ENCODE measurements around the gene DCXR.

The DCXR gene

DNA sequence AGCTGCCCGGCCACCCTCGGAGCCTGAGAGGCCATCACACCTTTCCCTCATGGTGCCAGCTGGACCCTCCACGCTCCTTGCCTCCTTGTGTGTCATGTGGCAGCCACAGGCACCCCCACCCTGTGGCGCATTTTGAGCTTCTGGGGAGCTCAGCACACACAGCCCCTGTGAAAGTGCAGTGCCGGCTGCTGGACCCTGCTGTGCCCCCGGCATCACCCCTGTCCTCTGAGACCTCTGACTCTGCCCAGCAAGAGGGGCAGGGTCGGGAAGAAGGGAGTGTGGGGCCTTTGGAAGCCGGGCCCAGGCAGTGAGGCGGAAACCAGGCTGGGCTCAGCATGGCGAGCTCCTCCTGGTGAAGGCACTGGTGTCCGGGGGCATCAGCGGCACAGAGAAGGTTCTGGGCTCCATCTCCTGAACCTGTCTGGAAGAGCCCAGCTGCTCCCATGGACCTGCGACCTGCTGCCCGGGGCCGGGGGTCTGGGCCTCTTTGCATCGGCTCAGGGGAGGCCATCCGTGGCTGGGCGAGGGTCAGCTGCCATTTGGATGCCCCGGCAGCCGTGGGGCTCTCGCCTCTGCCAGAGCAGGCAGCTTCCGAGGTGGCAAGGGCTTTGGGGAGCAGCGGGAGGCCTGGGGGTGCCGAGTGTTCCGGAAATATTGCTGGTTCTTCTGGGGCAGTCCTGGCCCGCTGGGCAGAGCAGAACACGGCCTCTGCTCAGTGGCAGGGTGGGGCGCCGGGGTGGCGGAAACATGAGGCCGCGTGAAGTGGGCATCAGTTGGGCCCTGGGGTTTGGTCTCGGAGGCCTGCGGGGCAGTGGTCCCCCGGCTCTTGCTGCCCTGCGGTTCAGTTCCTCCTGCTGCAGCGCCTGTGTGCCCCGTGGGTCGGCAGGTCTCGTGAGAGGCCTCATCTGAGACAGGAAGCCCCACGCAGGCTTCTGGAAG, 32.7 kb downstream of the DCXR start:
- no peak for DNase-seq (ENCODE audit: low read depth)
- TF ChIP-seq MYC (IDR thresholded peaks at IDR 0.05; ENCODE audit: low read depth, low read length) (no peak), POLR2A (IDR thresholded peaks at IDR 0.05; ENCODE audit: extremely low read depth, insufficient read length) (no peak)
- TF ChIP-seq, protein P1, sequence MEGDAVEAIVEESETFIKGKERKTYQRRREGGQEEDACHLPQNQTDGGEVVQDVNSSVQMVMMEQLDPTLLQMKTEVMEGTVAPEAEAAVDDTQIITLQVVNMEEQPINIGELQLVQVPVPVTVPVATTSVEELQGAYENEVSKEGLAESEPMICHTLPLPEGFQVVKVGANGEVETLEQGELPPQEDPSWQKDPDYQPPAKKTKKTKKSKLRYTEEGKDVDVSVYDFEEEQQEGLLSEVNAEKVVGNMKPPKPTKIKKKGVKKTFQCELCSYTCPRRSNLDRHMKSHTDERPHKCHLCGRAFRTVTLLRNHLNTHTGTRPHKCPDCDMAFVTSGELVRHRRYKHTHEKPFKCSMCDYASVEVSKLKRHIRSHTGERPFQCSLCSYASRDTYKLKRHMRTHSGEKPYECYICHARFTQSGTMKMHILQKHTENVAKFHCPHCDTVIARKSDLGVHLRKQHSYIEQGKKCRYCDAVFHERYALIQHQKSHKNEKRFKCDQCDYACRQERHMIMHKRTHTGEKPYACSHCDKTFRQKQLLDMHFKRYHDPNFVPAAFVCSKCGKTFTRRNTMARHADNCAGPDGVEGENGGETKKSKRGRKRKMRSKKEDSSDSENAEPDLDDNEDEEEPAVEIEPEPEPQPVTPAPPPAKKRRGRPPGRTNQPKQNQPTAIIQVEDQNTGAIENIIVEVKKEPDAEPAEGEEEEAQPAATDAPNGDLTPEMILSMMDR (IDR thresholded peaks at IDR 0.05; ENCODE audit: low read depth, low read length): no peak
- TF ChIP-seq, protein P2, sequence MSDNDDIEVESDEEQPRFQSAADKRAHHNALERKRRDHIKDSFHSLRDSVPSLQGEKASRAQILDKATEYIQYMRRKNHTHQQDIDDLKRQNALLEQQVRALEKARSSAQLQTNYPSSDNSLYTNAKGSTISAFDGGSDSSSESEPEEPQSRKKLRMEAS (IDR thresholded peaks at IDR 0.05; ENCODE audit: low read depth, low read length): no peak
- H3K4me3 ChIP-seq (ENCODE audit: low read depth, low read length): no peak overlapping the region

- TF ChIP-seq MYC (IDR thresholded peaks at IDR 0.05; ENCODE audit: low read depth, low read length) (no peak), POLR2A (IDR thresholded peaks at IDR 0.05; ENCODE audit: extremely low read depth, insufficient read length) (no peak)
- TF ChIP-seq, protein P2 (IDR thresholded peaks at IDR 0.05; ENCODE audit: low read depth, low read length): no peak
- TF ChIP-seq, protein P1 (IDR thresholded peaks at IDR 0.05; ENCODE audit: low read depth, low read length): no peak
- H3K4me3 ChIP-seq (ENCODE audit: low read depth, low read length): no peak overlapping the region
- DNase-seq (ENCODE audit: low read depth): no peak
Measured at GRCh38 chr17:82003411-82004381, 33.8 kb downstream of the DCXR start.

GRCh38 chr17:82001571-82002056, 35.9 kb downstream of the DCXR start:
- no peak overlapping the region for H3K4me3 ChIP-seq (ENCODE audit: low read depth, low read length)

GRCh38 chr17:82000803-82001570, 36.5 kb downstream of the DCXR start:
- DNase-seq (ENCODE audit: low read depth): no peak
- TF ChIP-seq, protein P2 (IDR thresholded peaks at IDR 0.05; ENCODE audit: low read depth, low read length): no peak
- TF ChIP-seq POLR2A (IDR thresholded peaks at IDR 0.05; ENCODE audit: extremely low read depth, insufficient read length): no peak
- TF ChIP-seq, protein P1 (IDR thresholded peaks at IDR 0.05; ENCODE audit: low read depth, low read length): no peak
- no peak for TF ChIP-seq MYC (IDR thresholded peaks at IDR 0.05; ENCODE audit: low read depth, low read length)
- no peak overlapping the region for H3K4me3 ChIP-seq (ENCODE audit: low read depth, low read length)

More at GRCh38 chr17:82001571-82002056, 35.9 kb downstream of the DCXR start:
- DNase-seq (ENCODE audit: low read depth): no peak
- no peak for TF ChIP-seq MYC (IDR thresholded peaks at IDR 0.05; ENCODE audit: low read depth, low read length)
- no peak for TF ChIP-seq POLR2A (IDR thresholded peaks at IDR 0.05; ENCODE audit: extremely low read depth, insufficient read length)
- TF ChIP-seq, protein P1 (IDR thresholded peaks at IDR 0.05; ENCODE audit: low read depth, low read length): no peak
- TF ChIP-seq, protein P2 (IDR thresholded peaks at IDR 0.05; ENCODE audit: low read depth, low read length): no peak
